Cardiac fibroblast (primary cell): Measurements from ENCODE around the gene RIOK1.
"Not testable (repeated sequence)": the region's sequence is repeated elsewhere in the genome, so short reads cannot be mapped to it uniquely, and the experiment has no call there.

Experiments used
- DNase-seq, 2 donors: peaks; one replicate each; pipeline versions ENCODE4 v3.0.0 to v3.0.0-alpha.2; 2010; ENCODE audit warnings: low read depth in 2 of 2
- H3K4me3 ChIP-seq, 2 donors: replicated peaks in 1 of 2; 1 replicate in 1 of 2; 2 replicates in 1 of 2; pipeline ENCODE4 v1.5.1; 2011; ENCODE audit warnings: low read depth in 2 of 2, low read length in 2 of 2, mild to moderate bottlenecking in 2 of 2, moderate library complexity in 1 of 2
- TF ChIP-seq, protein P1 (sequence below): IDR thresholded peaks from one replicate; pipeline ENCODE4 v1.5.1; 2011; ENCODE audit warnings: low read depth, mild to moderate bottlenecking, low read length, inconsistent platforms

RIOK1 gene

DNA sequence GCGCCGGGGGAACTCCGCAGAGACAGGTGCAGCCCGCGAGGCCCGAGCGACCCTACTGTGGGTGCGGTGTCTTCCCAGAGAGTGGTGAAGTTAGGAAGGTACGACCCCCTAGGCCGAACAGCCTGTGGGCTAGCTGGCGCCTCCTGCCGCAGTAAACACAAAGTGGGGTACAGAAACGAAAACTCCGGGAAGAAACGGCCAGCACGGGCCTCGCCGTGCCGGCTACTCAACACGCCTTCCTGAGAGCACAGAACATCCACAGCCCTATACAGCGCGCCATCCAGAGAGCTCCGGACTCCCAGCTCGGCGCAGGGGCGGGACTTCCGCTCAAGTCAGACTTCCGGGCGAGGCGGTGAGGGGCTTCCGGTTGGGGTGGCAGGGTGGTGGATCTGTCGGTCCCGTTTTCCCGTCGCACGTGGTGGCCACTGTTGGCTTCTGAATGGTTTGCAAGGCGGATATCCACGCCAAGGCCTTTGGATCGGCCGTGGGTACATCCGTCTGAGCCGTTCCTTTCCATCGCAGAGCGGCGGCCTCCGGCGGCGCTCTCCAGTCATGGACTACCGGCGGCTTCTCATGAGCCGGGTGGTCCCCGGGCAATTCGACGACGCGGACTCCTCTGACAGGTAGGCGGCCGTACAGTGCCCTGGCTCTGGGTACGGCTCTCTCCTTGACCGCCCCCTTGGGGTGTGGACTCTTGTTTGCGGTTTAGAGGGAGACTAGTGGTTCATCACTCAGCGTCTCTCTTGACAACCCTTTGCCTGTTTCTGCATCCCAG is at the start of gene RIOK1, which contains the start of gene CAGE1:
Gene RIOK1 (plus strand): TSS at position 358 of the 775 bp plus-strand sequence. CDS start 195 bp downstream, at position 553.
Gene CAGE1 (minus strand): TSS at position 292 of the 775 bp plus-strand sequence. CDS start 2,569 bp downstream, outside the sequence.
- peak within 1 kb of the TSS; percentile 84 to 88 for H3K4me3 ChIP-seq
- DNase-seq, result peak; percentile 95 to 96
- TF ChIP-seq, protein P1, sequence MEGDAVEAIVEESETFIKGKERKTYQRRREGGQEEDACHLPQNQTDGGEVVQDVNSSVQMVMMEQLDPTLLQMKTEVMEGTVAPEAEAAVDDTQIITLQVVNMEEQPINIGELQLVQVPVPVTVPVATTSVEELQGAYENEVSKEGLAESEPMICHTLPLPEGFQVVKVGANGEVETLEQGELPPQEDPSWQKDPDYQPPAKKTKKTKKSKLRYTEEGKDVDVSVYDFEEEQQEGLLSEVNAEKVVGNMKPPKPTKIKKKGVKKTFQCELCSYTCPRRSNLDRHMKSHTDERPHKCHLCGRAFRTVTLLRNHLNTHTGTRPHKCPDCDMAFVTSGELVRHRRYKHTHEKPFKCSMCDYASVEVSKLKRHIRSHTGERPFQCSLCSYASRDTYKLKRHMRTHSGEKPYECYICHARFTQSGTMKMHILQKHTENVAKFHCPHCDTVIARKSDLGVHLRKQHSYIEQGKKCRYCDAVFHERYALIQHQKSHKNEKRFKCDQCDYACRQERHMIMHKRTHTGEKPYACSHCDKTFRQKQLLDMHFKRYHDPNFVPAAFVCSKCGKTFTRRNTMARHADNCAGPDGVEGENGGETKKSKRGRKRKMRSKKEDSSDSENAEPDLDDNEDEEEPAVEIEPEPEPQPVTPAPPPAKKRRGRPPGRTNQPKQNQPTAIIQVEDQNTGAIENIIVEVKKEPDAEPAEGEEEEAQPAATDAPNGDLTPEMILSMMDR, result no peak

DNA sequence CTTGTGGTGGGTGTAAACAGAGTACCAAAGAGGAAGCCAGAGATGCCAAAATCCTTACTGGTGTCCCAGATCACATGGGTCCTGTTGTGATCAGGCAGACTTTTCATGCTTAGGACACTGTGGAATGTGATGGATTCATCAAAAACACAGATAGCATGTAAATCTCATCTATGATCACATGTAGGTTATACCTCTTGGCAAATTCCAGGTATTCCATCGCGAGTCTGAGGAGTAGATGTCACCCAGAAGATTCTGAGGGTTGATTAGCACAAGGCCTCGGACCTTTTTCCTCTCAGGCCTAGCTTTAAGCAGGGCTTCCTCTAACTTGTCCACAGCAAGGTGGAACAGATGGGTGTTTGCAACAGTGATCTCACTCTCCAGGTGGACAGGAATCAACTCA is 48.3 kb upstream of the RIOK1 start:
- TF ChIP-seq, protein P1, result no peak
- H3K4me3 ChIP-seq, result no peak overlapping the region
- DNase-seq, result no peak

DNA sequence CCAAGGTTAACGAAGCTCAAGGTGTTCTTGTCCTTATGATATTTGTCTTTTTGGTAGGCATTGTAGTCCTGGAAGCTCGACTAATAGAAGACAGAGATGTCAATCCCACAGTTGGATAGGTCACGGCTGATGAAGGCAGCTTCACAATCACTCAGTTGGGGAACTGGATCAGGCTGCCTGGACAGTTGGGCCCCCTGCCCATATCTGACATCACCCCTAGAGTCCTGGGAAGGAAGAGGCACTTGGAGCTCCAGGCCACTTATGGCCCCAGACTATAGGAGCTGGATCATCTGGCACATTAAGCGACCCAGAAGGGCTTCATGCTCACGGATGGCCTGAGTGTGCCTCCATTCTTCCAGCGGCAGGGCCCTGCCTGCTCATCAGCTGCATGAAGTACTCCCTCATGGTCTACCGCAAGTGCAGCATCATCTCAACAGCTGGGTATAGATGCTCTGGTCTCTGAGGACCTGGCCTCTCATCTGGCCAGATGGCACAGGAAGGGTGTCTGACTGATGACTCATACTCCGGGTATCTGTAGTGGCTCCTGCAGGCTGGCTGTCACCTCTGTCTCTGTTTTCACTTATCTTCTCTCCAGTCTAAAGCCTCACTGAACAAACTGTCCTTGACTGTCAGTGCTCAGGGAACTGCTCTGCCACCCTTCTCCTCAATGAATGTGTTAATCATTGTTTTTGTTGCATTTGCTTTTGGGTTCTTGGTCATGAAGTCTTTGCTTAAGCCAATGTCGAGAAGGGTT is 47.4 kb upstream of the RIOK1 start:
- TF ChIP-seq, protein P1, result no peak
- DNase-seq, result peak in 1 of 2 donors; percentile 27
- no peak overlapping the region for H3K4me3 ChIP-seq

DNA sequence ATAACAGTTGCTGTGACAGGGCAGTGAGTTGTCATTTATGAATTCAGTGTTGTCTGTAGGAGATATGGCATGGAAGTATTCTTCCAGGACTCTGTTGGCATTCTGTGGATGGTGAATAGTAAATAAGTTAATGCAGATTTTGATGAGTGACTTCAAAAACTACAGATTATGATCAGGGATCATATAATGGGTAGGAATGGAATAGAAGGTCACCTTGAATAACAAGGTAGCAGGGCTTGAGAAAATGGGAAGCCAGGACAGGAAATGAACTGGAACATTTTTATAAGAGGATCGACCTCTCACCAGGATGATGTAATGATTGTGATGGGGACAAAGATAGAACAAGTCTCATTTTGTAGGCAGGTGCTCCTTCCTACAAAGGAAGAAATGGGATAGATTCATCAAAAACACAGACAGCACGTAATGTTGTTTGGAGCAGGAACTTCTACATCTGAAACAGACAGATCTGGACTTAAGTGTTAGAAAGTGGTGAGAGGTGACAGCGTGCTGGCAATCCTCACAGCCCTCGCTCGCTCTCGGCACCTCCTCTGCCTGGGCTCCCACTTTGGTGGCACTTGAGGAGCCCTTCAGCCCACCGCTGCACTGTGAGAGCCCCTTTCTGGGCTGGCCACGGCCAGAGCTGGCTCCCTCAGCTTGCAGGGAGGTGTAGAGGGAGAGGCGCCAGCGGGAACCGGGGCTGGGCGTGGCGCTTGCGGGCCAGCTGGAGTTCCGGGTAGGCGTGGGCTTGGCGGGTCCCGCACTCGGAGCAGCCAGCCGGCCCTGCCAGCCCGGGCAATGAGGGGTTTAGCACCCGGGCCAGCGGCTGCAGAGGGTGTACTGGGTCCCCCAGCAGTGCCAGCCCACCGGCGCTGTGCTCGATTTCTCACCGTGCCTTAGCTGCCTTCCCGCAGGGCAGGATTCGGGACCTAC is 45.8 kb upstream of the RIOK1 start:
- H3K4me3 ChIP-seq, result no peak overlapping the region
- TF ChIP-seq, protein P1, result no peak
- no peak for DNase-seq

DNA sequence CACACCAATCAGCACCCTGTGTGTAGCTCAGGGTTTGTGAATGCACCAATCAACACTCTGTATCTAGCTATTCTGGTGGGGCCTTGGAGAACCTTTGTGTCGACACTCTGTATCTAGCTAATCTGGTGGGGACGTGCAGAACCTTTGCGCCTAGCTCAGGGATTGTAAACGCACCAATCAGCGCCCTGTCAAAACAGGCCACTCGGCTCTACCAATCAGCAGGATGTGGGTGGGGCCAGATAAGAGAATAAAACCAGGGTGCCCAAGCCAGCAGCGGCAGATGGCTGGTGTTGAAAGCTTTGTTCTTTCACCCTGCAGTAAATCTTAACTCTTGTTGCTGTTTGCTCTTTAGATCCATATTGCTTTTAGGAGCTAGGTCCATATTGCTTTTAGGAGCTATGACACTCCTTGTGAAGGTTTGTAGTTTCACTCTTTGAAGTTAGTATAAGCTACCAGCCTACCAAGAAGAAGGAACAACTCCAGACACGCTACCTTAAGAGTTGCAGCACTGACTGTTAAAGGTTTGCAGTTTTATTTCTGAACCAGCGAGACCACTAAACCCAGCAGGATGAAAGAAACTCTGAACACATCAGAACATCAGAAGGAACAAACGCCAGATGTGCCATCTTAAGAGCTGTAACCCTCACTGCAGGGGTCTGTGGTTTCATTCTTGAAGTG is 44.7 kb upstream of the RIOK1 start:
- DNase-seq, H3K4me3 ChIP-seq: not testable (repeated sequence)

DNA sequence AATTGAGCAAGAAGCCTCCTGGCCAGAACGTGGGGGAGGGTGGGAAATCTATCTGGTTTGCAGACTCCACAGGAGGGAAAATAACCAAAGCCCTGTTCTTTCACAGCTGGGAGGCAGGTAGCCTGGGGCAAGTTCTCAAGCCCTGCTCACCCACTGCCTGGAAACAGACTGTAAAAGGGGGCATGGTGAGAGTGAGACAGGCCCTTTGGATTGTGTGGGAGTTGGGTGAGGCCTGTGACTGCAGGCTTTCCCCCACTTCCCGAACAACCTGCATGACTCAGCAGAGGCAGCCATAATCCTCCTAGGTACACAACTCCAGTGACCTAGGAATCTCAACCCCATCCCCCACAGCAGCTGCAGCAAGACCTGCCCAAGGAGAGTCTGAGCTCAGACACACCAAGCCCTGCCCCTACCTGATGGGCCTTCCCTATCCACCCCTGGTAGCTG is 42.0 kb upstream of the RIOK1 start:
- peak in 1 of 2 donors; percentile 27 for DNase-seq
- not testable (repeated sequence) for H3K4me3 ChIP-seq

DNA sequence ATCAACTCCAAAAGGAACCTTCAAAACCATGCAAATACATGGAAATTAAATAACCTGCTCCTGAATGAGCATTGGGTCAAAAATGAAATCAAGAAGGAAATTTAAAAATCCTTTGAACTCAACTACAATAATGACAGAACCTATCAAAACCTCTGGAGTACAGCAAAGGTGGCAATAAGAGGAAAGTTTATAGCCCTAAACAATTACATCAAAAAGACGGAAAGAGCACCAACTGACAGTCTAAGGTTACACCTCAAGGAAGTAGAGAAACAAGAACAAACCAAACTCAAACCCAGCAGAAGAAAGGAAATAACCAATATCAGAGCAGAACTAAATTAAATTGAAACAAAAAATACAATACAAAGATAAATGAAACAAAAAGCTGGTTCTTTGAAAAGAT is 39.0 kb upstream of the RIOK1 start:
- not testable (repeated sequence) for H3K4me3 ChIP-seq, DNase-seq

DNA sequence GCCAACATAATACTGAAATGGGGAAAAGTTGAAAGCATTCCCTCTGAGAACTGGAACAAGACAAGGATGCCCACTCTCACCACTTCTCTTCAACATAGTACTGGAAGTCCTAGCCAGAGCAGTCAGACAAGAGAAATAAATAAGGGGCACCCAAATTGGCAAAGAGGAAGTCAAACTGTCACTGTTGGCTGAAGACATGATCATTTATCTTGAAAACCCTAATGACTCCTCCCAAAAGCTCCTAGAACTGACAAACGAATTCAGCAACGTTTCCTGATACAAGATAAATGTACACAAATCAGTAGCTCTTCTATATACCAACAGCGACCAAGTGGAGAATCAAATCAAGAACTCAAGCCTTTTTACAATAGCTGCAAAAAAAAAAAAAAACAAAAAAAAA is 37.7 kb upstream of the RIOK1 start:
- H3K4me3 ChIP-seq, result not testable (repeated sequence)

More for the DNA sequence above, 37.7 kb upstream of the RIOK1 start:
- not testable (repeated sequence) for DNase-seq
